ENCODE data around the gene CA10. TPM values are rescaled to one million over a fixed set of nuclear protein-coding genes. Genes with fewer than 3 reads are reported as not detected.

Gene CA10
- total RNA-seq, 2 experiments from 2014 or later = not detected

DNA sequence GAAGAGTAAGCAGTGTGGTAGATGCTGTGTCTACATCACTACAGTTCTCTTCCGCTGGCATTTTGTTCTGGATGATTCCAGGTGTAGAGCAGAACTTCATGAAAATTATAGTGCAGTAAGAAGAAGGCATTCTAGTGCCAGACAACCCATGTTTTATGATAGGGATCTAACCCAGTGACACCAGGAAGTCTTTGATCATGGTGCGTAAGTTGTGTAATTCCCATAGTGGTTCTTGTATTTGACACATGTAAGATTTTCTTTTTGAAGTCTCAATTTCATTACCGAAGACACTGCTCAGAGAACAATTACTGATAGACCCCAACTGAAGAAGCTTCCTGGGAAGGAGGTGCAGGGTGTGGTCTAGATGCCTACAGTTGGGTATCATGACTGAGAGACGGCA, 356.9 kb downstream of the CA10 start:
- no peaks in the 10 kb centered on the region for H3K9me3 Mint-ChIP-seq
- H3K36me3 Mint-ChIP-seq = no peaks in the 10 kb centered on the region
- DNase-seq = no peak
- H3K27me3 Mint-ChIP-seq = peaks cover 2% of the 10 kb centered on the region
- no peaks in the 10 kb centered on the region for H3K4me1 Mint-ChIP-seq
- H3K4me3 Mint-ChIP-seq = no peak overlapping the region
- no peak overlapping the region for H3K27ac Mint-ChIP-seq

DNA sequence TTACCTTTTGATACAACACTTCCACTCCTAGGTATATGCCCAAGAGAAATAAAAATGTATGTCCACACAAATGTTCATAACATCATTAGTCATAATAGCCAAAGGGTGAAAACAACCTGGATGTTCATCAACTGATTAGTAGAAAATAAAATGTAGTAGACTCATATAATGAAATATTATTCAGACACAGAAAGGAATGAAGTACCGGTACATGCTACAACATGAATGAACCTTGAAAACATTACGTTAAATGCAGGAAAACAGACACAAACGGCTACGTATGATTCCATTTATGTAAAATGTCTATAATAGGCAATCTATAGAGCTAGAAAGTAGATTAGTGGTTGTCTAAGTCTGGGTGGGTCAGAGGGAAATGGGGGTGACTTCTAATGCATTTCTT, 358.5 kb downstream of the CA10 start:
- H3K27me3 Mint-ChIP-seq = peaks cover 5% of the 10 kb centered on the region
- no peaks in the 10 kb centered on the region for H3K4me1 Mint-ChIP-seq
- H3K36me3 Mint-ChIP-seq = no peaks in the 10 kb centered on the region
- DNase-seq = no peak
- no peak overlapping the region for H3K4me3 Mint-ChIP-seq
- no peaks in the 10 kb centered on the region for H3K9me3 Mint-ChIP-seq
- H3K27ac Mint-ChIP-seq = no peak overlapping the region

DNA sequence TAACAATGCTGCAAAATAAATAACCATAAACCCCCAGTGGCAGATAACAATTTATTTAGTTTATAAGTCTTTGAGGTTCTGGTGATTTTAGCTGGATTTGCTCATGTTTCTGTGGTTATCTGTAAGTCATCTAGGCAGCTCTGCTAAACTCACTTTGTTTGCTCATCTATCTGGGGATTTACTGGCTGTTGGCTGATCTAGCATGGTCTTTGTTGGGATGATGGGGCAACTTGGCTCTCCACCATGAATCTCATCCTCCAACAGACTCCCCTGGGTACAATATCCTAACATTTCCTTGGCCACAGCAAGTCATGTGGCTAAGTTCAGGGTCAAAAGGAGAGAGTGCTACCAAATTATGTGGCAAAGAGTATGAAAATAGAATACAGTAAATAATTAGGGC, 359.3 kb downstream of the CA10 start:
- no peaks in the 10 kb centered on the region for H3K9me3 Mint-ChIP-seq
- peaks cover 5% of the 10 kb centered on the region for H3K27me3 Mint-ChIP-seq
- no peaks in the 10 kb centered on the region for H3K36me3 Mint-ChIP-seq
- no peaks in the 10 kb centered on the region for H3K4me1 Mint-ChIP-seq
- DNase-seq = no peak
- no peak overlapping the region for H3K27ac Mint-ChIP-seq
- no peak overlapping the region for H3K4me3 Mint-ChIP-seq

DNA sequence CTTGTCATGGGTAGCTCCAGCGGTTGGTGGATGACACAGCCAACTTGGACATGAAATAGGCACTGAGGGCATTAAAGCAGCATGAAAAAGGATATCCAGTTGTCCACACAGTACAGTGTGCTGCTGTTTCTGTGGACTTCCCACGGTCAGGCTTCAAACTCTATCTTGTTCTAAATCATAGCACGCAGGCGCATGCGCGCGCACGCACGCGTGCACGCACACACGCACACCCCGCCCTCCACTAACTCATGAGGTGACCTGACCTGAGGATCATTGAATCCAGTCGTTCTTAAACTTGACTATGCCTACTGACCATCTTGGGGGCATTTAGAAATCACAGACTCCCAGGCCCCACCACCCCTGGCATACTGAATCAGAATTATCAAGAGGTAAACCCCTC, 361.4 kb downstream of the CA10 start:
- H3K36me3 Mint-ChIP-seq = no peaks in the 10 kb centered on the region
- H3K27ac Mint-ChIP-seq = no peak overlapping the region
- no peak for DNase-seq
- H3K4me3 Mint-ChIP-seq = no peak overlapping the region
- peaks cover 10% of the 10 kb centered on the region for H3K27me3 Mint-ChIP-seq
- H3K9me3 Mint-ChIP-seq = no peaks in the 10 kb centered on the region
- H3K4me1 Mint-ChIP-seq = no peaks in the 10 kb centered on the region

DNA sequence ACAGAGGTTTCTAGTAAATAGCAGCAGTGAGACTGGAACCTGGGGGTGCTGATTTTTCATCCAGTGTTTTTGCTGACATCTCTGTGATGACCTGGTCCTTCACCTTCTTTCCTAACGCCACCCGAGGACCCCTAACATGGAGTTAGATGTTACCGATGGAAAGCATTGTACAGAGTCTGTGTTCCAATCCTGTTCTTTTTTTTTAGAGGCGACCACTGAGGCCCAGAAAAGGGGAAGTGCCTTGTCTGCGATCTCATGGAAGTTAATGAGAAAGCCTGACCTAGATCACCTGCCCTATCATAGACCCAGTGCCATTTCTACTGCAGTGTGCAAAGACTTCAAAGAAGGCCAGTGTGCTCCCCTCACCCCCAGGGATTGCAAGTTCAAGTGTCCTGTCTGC, 362.5 kb downstream of the CA10 start:
- Mint-ChIP-seq H3K9me3 (no peaks in the 10 kb centered on the region), H3K4me1 (no peaks in the 10 kb centered on the region), H3K36me3 (no peaks in the 10 kb centered on the region), H3K27ac (no peak overlapping the region), H3K4me3 (no peak overlapping the region), H3K27me3 (peaks cover 16% of the 10 kb centered on the region)
- DNase-seq = no peak

DNA sequence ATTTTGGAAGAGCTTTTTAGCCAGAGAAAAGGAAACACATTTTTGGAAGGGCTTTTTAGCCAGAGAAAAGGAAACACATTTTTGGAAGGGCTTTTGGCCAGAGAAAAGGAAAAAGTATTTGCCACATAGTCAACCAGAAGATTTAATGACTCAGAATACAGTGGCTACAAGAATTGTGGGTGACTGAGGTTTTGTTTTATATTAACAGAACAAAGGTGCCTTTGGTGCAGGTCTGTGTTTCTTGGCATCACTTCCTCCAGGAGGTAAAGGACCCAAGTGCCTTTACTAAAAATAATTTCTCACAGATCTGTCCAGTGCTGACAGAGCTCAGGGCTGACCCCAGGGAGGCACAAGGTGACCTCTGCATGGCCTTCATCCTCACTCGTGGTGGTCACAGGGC, 363.1 kb downstream of the CA10 start:
- no peaks in the 10 kb centered on the region for H3K9me3 Mint-ChIP-seq
- H3K27ac Mint-ChIP-seq = no peak overlapping the region
- no peaks in the 10 kb centered on the region for H3K4me1 Mint-ChIP-seq
- no peak overlapping the region for H3K4me3 Mint-ChIP-seq
- H3K27me3 Mint-ChIP-seq = peaks cover 19% of the 10 kb centered on the region
- H3K36me3 Mint-ChIP-seq = no peaks in the 10 kb centered on the region
- DNase-seq = no peak

DNA sequence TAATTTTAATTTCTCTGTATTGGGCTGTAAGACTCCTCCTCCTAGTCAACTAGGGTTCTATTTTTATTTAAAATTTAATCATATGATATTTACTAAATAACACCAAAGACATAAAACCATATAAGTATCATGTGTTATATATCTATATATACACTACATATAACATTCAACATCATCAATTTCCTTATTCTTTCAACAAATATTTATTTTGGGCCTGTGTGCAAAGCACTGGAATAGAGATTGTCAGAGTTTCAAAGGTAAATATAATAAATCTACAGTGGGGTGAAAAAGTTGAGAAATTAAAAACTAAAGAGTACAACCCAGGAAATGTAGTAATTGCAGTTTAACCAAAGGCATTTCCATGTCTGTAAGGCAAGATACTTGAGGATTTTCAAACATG, 364.0 kb downstream of the CA10 start:
- peaks cover 25% of the 10 kb centered on the region for H3K27me3 Mint-ChIP-seq
- H3K9me3 Mint-ChIP-seq = no peaks in the 10 kb centered on the region
- no peaks in the 10 kb centered on the region for H3K4me1 Mint-ChIP-seq
- H3K27ac Mint-ChIP-seq = no peak overlapping the region
- H3K4me3 Mint-ChIP-seq = no peak overlapping the region
- no peak for DNase-seq
- no peaks in the 10 kb centered on the region for H3K36me3 Mint-ChIP-seq

DNA sequence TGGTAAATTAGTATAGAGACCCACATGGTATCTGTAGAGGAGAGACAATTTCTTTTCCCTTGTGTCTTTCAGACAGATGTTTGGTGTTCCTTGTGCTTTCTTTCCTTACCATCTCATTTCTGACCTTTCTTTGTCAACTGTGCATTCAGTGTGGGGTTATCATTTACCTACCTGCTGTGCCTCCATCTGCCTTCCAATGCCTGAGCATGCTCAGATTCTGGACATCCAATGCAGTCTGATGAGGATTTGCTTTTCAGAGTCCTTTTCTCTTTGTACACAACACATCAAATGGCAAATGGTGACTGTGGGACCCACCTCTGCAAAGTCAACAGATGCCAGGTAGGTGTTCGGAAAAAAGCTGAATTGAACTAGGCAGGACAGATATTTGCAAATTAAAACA, 364.8 kb downstream of the CA10 start:
- H3K4me1 Mint-ChIP-seq = no peaks in the 10 kb centered on the region
- H3K27me3 Mint-ChIP-seq = peaks cover 27% of the 10 kb centered on the region
- no peak overlapping the region for H3K4me3 Mint-ChIP-seq
- H3K36me3 Mint-ChIP-seq = no peaks in the 10 kb centered on the region
- H3K27ac Mint-ChIP-seq = no peak overlapping the region
- H3K9me3 Mint-ChIP-seq = no peaks in the 10 kb centered on the region
- DNase-seq = no peak

DNA sequence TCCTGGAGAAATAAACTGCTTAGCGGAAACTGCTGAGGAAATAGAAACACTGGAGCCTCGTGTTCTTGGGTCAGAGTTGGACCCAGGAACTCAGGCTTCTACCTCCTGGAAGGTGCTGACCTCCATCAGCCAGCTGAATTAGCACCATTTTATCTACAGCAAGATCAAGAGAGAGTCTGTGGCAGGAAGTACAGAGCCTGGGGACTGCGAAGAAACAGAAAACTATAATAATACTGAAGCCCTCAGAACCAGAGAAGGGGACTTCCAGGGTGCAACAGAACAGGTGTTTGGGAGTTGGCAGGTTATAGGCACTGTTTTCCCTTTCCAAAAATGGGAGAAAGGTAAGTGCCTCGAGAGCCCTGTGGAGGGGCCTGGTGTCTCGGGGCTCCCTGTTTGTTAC, 379.7 kb downstream of the CA10 start:
- DNase-seq = no peak
- Mint-ChIP-seq H3K9me3 (no peaks in the 10 kb centered on the region), H3K4me3 (no peak overlapping the region), H3K36me3 (no peaks in the 10 kb centered on the region), H3K27ac (no peak overlapping the region), H3K27me3 (peaks cover 10% of the 10 kb centered on the region), H3K4me1 (no peaks in the 10 kb centered on the region)

DNA sequence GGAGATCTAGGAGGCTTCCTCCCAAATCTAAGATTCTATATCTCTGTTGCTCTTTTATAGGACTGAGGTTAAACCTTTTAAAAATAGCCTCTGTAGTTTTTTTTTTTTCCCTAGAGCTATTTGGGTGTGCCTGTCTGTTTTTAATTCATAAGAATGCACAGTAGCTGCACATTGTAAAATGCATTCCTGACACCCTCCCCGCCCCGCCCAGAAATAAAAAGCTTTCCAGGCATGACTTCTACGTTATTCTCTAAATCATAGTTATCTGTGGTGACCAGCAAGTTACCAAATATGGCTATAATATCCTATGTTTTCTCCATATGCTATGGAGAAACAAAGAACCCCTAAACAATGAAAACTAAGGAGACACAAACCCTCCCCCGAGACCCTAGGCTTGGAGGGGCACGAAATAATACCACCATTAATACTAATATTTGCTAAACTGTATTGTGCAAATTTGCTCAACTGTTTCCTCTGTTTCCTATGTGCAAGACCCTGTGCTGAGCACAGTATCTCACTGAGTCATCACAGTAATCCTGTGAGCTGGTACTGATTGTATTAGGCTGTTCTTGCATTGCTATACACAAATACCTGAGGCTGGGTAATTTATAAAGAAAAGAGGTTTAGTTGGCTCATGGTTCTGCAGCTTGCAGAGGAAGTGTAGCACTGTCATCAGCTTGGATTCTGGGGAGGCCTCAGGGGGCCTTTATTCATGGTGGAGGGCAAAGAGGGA, 388.3 kb downstream of the CA10 start:
- H3K27me3 Mint-ChIP-seq = peaks cover 18% of the 10 kb centered on the region

DNA sequence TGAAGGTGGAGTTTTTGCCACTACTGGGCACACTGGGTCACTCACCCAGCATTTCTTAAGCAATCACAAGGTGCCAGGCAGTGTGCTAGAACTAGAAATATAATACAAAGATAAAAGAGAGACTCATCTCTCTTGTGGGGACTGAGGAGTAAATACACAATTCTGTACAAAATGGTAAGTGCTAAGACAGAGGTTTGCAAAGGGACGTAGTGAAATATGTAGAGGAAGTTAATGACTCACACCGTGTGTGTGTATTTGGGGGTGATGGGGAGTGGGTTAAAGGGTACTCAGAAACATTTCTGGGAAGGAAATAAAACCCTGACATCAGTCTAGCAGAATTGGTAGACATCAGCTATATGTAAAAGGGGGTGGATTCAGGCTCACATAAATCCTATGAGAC, 389.3 kb downstream of the CA10 start:
- Mint-ChIP-seq H3K36me3 (no peaks in the 10 kb centered on the region), H3K9me3 (no peaks in the 10 kb centered on the region), H3K4me1 (no peaks in the 10 kb centered on the region), H3K4me3 (no peak overlapping the region), H3K27me3 (peaks cover 24% of the 10 kb centered on the region), H3K27ac (no peak overlapping the region)
- DNase-seq = no peak

More for the DNA sequence above, 388.3 kb downstream of the CA10 start:
- H3K36me3 Mint-ChIP-seq = no peaks in the 10 kb centered on the region
- H3K27ac Mint-ChIP-seq = no peak overlapping the region
- DNase-seq = no peak
- H3K9me3 Mint-ChIP-seq = no peaks in the 10 kb centered on the region
- no peak overlapping the region for H3K4me3 Mint-ChIP-seq
- H3K4me1 Mint-ChIP-seq = no peaks in the 10 kb centered on the region

DNA sequence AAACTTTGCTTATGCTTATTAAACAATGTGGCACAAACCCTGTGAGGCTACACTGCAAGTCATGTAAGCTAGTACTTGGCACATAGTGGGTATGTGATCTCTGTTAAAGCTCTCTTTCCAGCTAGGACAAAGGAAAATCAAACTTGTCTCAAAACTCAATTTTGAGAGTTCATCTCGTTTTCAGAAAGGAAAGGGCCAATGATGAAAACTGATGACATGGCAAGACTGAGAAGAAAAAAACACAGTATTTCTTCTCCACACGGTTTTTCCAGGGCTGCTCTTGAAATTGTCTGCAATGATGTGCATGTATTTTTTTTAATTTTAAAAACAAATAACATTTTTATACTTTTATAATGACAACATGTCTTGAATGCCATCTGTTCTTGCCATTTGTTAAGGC, 389.8 kb downstream of the CA10 start:
- Mint-ChIP-seq H3K27ac (no peak overlapping the region), H3K4me3 (no peak overlapping the region), H3K4me1 (no peaks in the 10 kb centered on the region), H3K9me3 (no peaks in the 10 kb centered on the region), H3K27me3 (peaks cover 26% of the 10 kb centered on the region), H3K36me3 (no peaks in the 10 kb centered on the region)
- DNase-seq = no peak

DNA sequence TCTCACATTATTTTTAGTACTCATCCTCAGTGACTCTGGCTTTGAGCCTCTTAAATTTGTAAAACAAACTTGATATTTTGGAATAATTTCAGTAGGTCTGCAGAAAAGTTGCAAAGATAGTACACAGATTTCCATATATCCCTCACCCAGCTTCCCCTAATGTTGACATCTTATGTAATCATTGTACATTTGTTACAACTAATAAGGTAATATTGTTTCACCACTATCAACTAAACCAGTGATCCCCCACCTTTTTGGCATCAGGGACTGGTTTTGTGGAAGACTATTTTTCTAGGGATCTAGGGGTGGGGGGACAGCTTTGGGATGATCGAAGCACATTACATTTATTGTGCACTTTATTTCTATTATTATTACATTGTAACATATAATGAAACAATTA, 391.2 kb downstream of the CA10 start:
- Mint-ChIP-seq H3K27ac (no peak overlapping the region), H3K9me3 (no peaks in the 10 kb centered on the region), H3K4me3 (no peak overlapping the region), H3K27me3 (peaks cover 29% of the 10 kb centered on the region), H3K36me3 (no peaks in the 10 kb centered on the region), H3K4me1 (no peaks in the 10 kb centered on the region)
- no peak for DNase-seq

DNA sequence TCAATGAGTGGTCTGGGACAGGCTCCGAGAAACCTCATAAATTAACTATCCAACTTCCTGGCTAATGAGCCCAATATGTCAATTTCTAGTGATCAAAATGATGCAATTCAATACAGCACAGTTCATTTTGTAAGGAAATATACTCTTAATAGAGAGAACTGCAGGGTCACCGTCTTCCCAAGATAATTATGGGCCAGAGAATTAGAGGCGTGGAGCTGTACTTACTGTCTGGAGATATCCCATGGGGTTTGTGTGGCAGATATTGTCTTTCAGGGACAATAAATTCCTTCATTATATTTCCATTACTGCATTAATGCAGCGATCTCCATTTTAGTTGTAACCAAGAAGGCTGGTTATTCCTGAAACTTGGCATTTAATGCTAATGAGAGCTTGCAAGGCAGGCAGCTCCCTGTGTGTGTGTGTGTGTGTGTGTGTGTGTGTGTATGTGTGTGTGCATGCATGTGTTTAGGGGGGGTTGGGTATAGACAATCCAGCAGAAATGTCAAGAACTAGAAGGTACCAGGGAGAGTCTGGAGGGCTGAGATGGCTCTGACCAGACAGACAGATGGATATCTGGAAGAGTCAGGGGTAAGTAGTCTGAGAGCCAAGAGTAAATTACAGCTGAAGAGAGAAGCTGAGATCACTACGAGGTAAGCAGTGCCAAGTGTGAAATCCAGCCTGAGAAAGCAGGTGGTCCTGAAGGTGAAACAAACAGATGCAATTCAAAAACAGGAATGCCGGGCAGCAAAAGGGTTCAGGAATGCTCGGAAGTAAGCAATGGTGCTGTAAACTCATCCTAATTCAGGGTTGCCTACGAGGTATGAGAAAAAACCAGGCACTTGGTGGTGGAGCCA, 393.0 kb downstream of the CA10 start:
- Mint-ChIP-seq H3K27ac (no peak overlapping the region), H3K4me1 (no peaks in the 10 kb centered on the region), H3K27me3 (peaks cover 29% of the 10 kb centered on the region), H3K9me3 (no peaks in the 10 kb centered on the region), H3K4me3 (no peak overlapping the region), H3K36me3 (no peaks in the 10 kb centered on the region)
- no peak for DNase-seq

DNA sequence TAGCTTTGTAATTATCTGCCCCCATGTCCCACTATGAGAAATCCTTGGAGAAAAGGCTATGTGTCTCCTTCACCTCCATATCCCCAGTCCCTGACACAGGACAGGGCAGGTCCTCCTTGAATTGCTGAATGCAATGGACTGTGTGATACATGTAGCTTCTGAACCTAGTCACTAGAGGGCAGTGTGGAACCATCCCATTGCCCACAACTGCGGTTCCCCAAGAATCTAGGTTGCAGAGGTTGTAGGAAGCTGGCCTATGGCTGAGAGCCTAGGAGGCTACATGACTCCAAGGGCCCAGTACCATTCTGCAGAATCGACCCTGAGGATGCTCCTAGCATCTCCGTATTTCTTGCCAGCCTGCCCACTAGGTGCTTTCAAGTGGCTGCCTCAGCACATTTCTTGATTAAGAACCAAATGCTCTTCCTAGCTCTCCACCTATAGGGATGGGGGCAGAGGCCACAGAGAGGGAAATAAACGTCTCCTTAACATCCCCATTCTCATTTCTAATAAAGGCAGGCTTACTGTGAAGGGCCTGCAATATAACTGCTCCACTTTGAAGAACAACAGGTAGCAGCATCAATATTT, 394.0 kb downstream of the CA10 start:
- H3K4me3 Mint-ChIP-seq = no peak overlapping the region
- H3K4me1 Mint-ChIP-seq = no peaks in the 10 kb centered on the region
- no peaks in the 10 kb centered on the region for H3K36me3 Mint-ChIP-seq
- peaks cover 29% of the 10 kb centered on the region for H3K27me3 Mint-ChIP-seq
- no peak overlapping the region for H3K27ac Mint-ChIP-seq
- DNase-seq = peak; percentile 22
- H3K9me3 Mint-ChIP-seq = no peaks in the 10 kb centered on the region
